ENCODE measurements around the gene OARD1. TPM values are rescaled to one million over a fixed set of nuclear protein-coding genes. Genes with fewer than 3 reads are reported as not detected.
A peak's percentile ranks its signal among the peaks of the same experiment; 100 is the strongest.

OARD1 gene
- total RNA-seq, 1 experiment from 2014 or later = 33.7 TPM

- TF ChIP-seq USF1 (CRISPR knock-in tag; IDR thresholded peaks at IDR 0.05) = no peak
- TF ChIP-seq FOXP4 (CRISPR knock-in tag; IDR thresholded peaks at IDR 0.05) = peak; percentile 8; the same call in 1 of the 2 replicates
- no peak for TF ChIP-seq CDX4 (CRISPR knock-in tag; IDR thresholded peaks at IDR 0.05; ENCODE audit: borderline replicate concordance)
- TF ChIP-seq ATF6 (CRISPR knock-in tag; IDR thresholded peaks at IDR 0.05) = no peak
- TF ChIP-seq MXD4 (CRISPR knock-in tag; IDR thresholded peaks at IDR 0.05; ENCODE audit: borderline replicate concordance) = no peak
- no peak; the same call in 1 of the 2 replicates for TF ChIP-seq ETV6 (CRISPR knock-in tag; IDR thresholded peaks at IDR 0.05)
Observed at GRCh38 chr6:41071923-41072835, at the start of gene OARD1 (continued).

- POLR2A ChIA-PET = no interaction called here
- no peaks in the 10 kb centered on the region for H3K4me1 Mint-ChIP-seq
- no peak overlapping the region for H3K4me3 Mint-ChIP-seq
- DNase-seq (ENCODE audit: low spot score) (no peak), ATAC-seq (no peak)
- no peaks in the 10 kb centered on the region for H3K27me3 Mint-ChIP-seq (ENCODE audit: low read depth)
- no peaks in the 10 kb centered on the region for H3K9me3 Mint-ChIP-seq
- peaks cover 6% of the 10 kb centered on the region for H3K36me3 Mint-ChIP-seq
- CTCF ChIA-PET = no interaction called here
- no peak overlapping the region for H3K27ac Mint-ChIP-seq
- TF ChIP-seq E2F4 (CRISPR knock-in tag; IDR thresholded peaks at IDR 0.05; ENCODE audit: borderline replicate concordance, low read depth) (no peak), PREB (CRISPR knock-in tag; IDR thresholded peaks at IDR 0.05; ENCODE audit: borderline replicate concordance) (no peak), IRF1 (CRISPR knock-in tag; IDR thresholded peaks at IDR 0.05) (no peak), AFF4 (CRISPR knock-in tag; IDR thresholded peaks at IDR 0.05; ENCODE audit: borderline replicate concordance) (no peak), ZSCAN18 (CRISPR knock-in tag; IDR thresholded peaks at IDR 0.05) (no peak), TEAD4 (CRISPR knock-in tag; IDR thresholded peaks at IDR 0.05) (no peak), RELA (CRISPR knock-in tag; IDR thresholded peaks at IDR 0.05; ENCODE audit: borderline replicate concordance) (no peak), ZNF425 (CRISPR knock-in tag; conservative IDR thresholded peaks at IDR 0.05) (no peak)
Observed at GRCh38 chr6:41120058-41120457, 47.9 kb upstream of the OARD1 start.

Data from WTC11 (cell line).